Measurements from ENCODE around the gene TLK2.

DNA sequence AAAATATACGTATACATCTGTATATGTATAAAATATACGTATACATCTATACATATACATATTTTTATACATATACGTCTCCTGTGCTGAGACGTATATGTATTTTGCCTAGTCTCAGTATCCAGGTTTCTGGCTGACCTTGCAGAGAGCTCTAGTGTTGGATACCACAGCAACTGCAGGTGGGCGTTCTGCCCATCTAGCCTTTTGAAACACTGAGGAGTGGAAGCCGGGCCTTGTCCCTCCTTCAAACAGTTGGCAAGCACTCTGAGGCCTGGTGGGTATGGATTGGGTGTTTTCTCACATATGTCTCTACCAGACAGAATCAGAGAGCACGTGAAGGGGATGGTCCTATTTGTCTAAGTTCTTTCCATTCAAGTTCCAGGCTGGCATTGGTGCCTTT, 109.5 kb downstream of the TLK2 start:
- TF ChIP-seq, protein P1, sequence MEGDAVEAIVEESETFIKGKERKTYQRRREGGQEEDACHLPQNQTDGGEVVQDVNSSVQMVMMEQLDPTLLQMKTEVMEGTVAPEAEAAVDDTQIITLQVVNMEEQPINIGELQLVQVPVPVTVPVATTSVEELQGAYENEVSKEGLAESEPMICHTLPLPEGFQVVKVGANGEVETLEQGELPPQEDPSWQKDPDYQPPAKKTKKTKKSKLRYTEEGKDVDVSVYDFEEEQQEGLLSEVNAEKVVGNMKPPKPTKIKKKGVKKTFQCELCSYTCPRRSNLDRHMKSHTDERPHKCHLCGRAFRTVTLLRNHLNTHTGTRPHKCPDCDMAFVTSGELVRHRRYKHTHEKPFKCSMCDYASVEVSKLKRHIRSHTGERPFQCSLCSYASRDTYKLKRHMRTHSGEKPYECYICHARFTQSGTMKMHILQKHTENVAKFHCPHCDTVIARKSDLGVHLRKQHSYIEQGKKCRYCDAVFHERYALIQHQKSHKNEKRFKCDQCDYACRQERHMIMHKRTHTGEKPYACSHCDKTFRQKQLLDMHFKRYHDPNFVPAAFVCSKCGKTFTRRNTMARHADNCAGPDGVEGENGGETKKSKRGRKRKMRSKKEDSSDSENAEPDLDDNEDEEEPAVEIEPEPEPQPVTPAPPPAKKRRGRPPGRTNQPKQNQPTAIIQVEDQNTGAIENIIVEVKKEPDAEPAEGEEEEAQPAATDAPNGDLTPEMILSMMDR (IDR thresholded peaks at IDR 0.05), result no peak
- TF ChIP-seq POLR2A (IDR thresholded peaks at IDR 0.05), result no peak
